MM.1S (cell line): Measurements from ENCODE around the gene OSGIN1.

ENCODE experiments used
- DNase-seq: peaks from one replicate; pipeline ENCODE4 v3.0.0-alpha.2; 2015
- H2AFZ ChIP-seq: fragments of 300-600 bp; sonication (generic); 2 replicates; pipeline ENCODE4 v1.6.0; 2016; ENCODE audit warnings: antibody characterized with exemption, low read length
- H3F3A ChIP-seq: fragments of 300-600 bp; sonication (generic); 2 replicates; pipeline ENCODE4 v1.6.1; 2016; ENCODE audit warnings: mild to moderate bottlenecking, antibody characterized with exemption, low read length, moderate library complexity, mixed read lengths; ENCODE audit not compliant: insufficient read depth
- H3K27ac ChIP-seq: fragments of 300-600 bp; sonication (generic); 2 replicates; pipeline ENCODE4 v1.5.1; 2016; ENCODE audit warnings: mild to moderate bottlenecking, low read length
- H3K27me3 ChIP-seq: fragments of 300-600 bp; sonication (generic); replicated peaks from 2 replicates; pipeline ENCODE4 v1.6.0; 2016; ENCODE audit warnings: low read length; ENCODE audit not compliant: insufficient read depth
- H3K36me3 ChIP-seq: fragments of 300-600 bp; sonication (generic); replicated peaks from 2 replicates; pipeline ENCODE4 v1.6.1; 2016; ENCODE audit warnings: mild to moderate bottlenecking, low read length, mixed read lengths; ENCODE audit not compliant: insufficient read depth
- H3K4me1 ChIP-seq: fragments of 300-600 bp; sonication (generic); 2 replicates; pipeline ENCODE4 v1.6.1; 2016; ENCODE audit warnings: low read length, mixed read lengths
- H3K4me2 ChIP-seq: fragments of 300-600 bp; sonication (generic); 2 replicates; pipeline ENCODE4 v1.6.0; 2016; ENCODE audit warnings: low read depth, low read length
- H3K4me3 ChIP-seq: fragments of 300-600 bp; sonication (generic); 2 replicates; pipeline ENCODE4 v1.5.1; 2016; ENCODE audit warnings: low read length, mixed read lengths
- H3K79me2 ChIP-seq: fragments of 300-600 bp; sonication (generic); 2 replicates; pipeline ENCODE4 v1.6.1; 2016; ENCODE audit warnings: mixed run types, low read length, mixed read lengths
- H3K9ac ChIP-seq: fragments of 300-600 bp; sonication (generic); 2 replicates; pipeline ENCODE4 v1.6.1; 2016; ENCODE audit warnings: low read length, mixed read lengths
- H3K9me2 ChIP-seq: fragments of 300-600 bp; sonication (generic); replicated peaks from 2 replicates; pipeline ENCODE4 v1.6.1; 2016; ENCODE audit warnings: mild to moderate bottlenecking, low read length, mixed read lengths; ENCODE audit not compliant: insufficient read depth
- H3K9me3 ChIP-seq: fragments of 300-600 bp; sonication (generic); replicated peaks from 2 replicates; pipeline ENCODE4 v1.6.1; 2016; ENCODE audit warnings: mild to moderate bottlenecking, low read length, mixed read lengths; ENCODE audit not compliant: insufficient read depth
- H4K20me1 ChIP-seq: fragments of 300-600 bp; sonication (generic); 2 replicates; pipeline ENCODE4 v1.6.1; 2016; ENCODE audit warnings: mild to moderate bottlenecking, low read length, moderate library complexity, mixed read lengths; ENCODE audit not compliant: insufficient read depth
- CTCF ChIP-seq: fragments of 300-600 bp; sonication (generic); IDR thresholded peaks from 2 replicates; pipeline ENCODE4 v1.5.1; 2016; ENCODE audit warnings: antibody characterized with exemption, low read length, mixed read lengths
- EZH2 ChIP-seq: fragments of 300-600 bp; sonication (generic); optimal IDR thresholded peaks from 2 replicates; pipeline ENCODE3; 2017; ENCODE audit warnings: low read depth, mild to moderate bottlenecking, antibody characterized with exemption, low read length, mixed read lengths
- EZH2phosphoT487 ChIP-seq: fragments of 300-600 bp; sonication (generic); IDR thresholded peaks from 2 replicates; pipeline ENCODE4 v1.6.1; 2018; ENCODE audit warnings: antibody characterized with exemption, low read length

The OSGIN1 gene

GRCh38 chr16:83907631-83908250 is 45.3 kb upstream of the OSGIN1 start:
- Histone ChIP-seq H3F3A (no peaks in the 10 kb centered on the region), H3K79me2 (no peaks in the 10 kb centered on the region), H3K36me3 (no peaks in the 10 kb centered on the region), H2AFZ (no peak overlapping the region), H3K27ac (no peak overlapping the region), H4K20me1 (no peaks in the 10 kb centered on the region), H3K4me2 (no peak overlapping the region), H3K4me1 (no peaks in the 10 kb centered on the region), H3K27me3 (no peaks in the 10 kb centered on the region), H3K4me3 (no peak overlapping the region), H3K9me3 (no peaks in the 10 kb centered on the region), H3K9ac (no peak overlapping the region), H3K9me2 (no peaks in the 10 kb centered on the region)
- TF ChIP-seq EZH2phosphoT487 (no peak), EZH2 (no peak), CTCF (no peak)
- DNase-seq, result no peak

GRCh38 chr16:83908798-83909197 is 44.2 kb upstream of the OSGIN1 start:
- Histone ChIP-seq H3K9ac (no peak overlapping the region), H3K9me2 (no peaks in the 10 kb centered on the region), H3K4me3 (no peak overlapping the region), H4K20me1 (no peaks in the 10 kb centered on the region), H3F3A (no peaks in the 10 kb centered on the region), H3K4me2 (no peak overlapping the region), H3K9me3 (no peaks in the 10 kb centered on the region), H2AFZ (no peak overlapping the region), H3K79me2 (no peaks in the 10 kb centered on the region), H3K4me1 (no peaks in the 10 kb centered on the region), H3K27me3 (no peaks in the 10 kb centered on the region), H3K36me3 (no peaks in the 10 kb centered on the region), H3K27ac (no peak overlapping the region)
- DNase-seq, result no peak
- TF ChIP-seq EZH2phosphoT487, result no peak
- no peak for TF ChIP-seq EZH2
- TF ChIP-seq CTCF, result no peak

GRCh38 chr16:83911290-83911689 is 41.8 kb upstream of the OSGIN1 start:
- H4K20me1 ChIP-seq, result no peaks in the 10 kb centered on the region
- TF ChIP-seq CTCF (no peak), EZH2 (no peak), EZH2phosphoT487 (no peak)
- H3F3A ChIP-seq, result no peaks in the 10 kb centered on the region
- H3K9ac ChIP-seq, result no peak overlapping the region
- H2AFZ ChIP-seq, result no peak overlapping the region
- no peak overlapping the region for H3K4me2 ChIP-seq
- no peaks in the 10 kb centered on the region for H3K9me3 ChIP-seq
- H3K79me2 ChIP-seq, result no peaks in the 10 kb centered on the region
- H3K9me2 ChIP-seq, result no peaks in the 10 kb centered on the region
- DNase-seq, result no peak
- H3K4me3 ChIP-seq, result no peak overlapping the region
- H3K36me3 ChIP-seq, result no peaks in the 10 kb centered on the region
- no peaks in the 10 kb centered on the region for H3K27me3 ChIP-seq
- H3K27ac ChIP-seq, result no peak overlapping the region
- H3K4me1 ChIP-seq, result no peaks in the 10 kb centered on the region
